HEK293 (cell line): ENCODE data around the gene G3BP1.
"Not testable (repeated sequence)": the region's sequence is repeated elsewhere in the genome, so short reads cannot be mapped to it uniquely, and the experiment has no call there.

Source experiments
- CTCF ChIP-seq: fragments of 450-650 bp; formaldehyde crosslinking; IDR thresholded peaks from 2 replicates; pipeline ENCODE4 v1.5.1; 2016; ENCODE audit warnings: missing biosample characterization, missing genetic modification characterization
- KLF8 ChIP-seq: fragments of 450-650 bp; formaldehyde crosslinking; IDR thresholded peaks from 2 replicates; pipeline ENCODE4 v1.5.1; 2016; ENCODE audit warnings: missing biosample characterization, missing genetic modification characterization
- MYNN ChIP-seq: fragments of 450-650 bp; formaldehyde crosslinking; IDR thresholded peaks from 2 replicates; pipeline ENCODE4 v1.5.1; 2016; ENCODE audit warnings: missing biosample characterization, missing genetic modification characterization, borderline replicate concordance
- ZBTB21 ChIP-seq: fragments of 450-650 bp; formaldehyde crosslinking; IDR thresholded peaks from 2 replicates; pipeline ENCODE4 v1.5.1; 2017; ENCODE audit warnings: missing biosample characterization, missing genetic modification characterization
- ZEB2 ChIP-seq: fragments of 450-650 bp; formaldehyde crosslinking; IDR thresholded peaks from 2 replicates; pipeline ENCODE4 v1.5.1; 2016; ENCODE audit warnings: missing biosample characterization, missing genetic modification characterization
- ZNF530 ChIP-seq: fragments of 450-650 bp; formaldehyde crosslinking; IDR thresholded peaks from 2 replicates; pipeline ENCODE4 v1.5.1; 2016; ENCODE audit warnings: low read depth, missing biosample characterization, missing genetic modification characterization
- ZNF571 ChIP-seq: fragments of 450-650 bp; formaldehyde crosslinking; IDR thresholded peaks from 2 replicates; pipeline ENCODE4 v1.5.0; 2017; ENCODE audit warnings: missing biosample characterization, missing genetic modification characterization
- TF ChIP-seq, protein P1 (sequence below): fragments of 450-650 bp; formaldehyde crosslinking; IDR thresholded peaks from 2 replicates; pipeline ENCODE4 v1.5.1; 2017; ENCODE audit warnings: missing biosample characterization, missing genetic modification characterization

DNA sequence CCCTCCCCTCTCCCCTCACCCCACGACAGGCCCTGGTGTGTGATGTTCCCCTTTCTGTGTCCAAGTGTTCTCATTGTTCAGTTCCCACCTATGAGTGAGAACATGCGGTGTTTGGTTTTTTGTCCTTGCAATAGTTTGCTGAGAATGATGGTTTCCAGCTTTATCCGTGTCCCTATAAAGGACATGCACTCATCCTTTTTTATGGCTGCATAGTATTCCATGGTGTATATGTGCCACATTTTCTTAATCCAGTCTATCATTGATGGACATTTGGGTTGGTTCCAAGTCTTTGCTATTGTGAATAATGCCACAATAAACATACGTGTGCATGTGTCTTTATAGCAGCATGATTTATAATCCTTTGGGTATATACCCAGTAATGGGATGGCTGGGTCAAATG, 89.1 kb downstream of the G3BP1 start:
- not testable (repeated sequence) for TF ChIP-seq ZBTB21 (tag by site-specific recombination); ZNF571; KLF8; CTCF; ZNF530 (tag by site-specific recombination); ZEB2 (tag by site-specific recombination); MYNN (tag by site-specific recombination)
- TF ChIP-seq, protein P1, sequence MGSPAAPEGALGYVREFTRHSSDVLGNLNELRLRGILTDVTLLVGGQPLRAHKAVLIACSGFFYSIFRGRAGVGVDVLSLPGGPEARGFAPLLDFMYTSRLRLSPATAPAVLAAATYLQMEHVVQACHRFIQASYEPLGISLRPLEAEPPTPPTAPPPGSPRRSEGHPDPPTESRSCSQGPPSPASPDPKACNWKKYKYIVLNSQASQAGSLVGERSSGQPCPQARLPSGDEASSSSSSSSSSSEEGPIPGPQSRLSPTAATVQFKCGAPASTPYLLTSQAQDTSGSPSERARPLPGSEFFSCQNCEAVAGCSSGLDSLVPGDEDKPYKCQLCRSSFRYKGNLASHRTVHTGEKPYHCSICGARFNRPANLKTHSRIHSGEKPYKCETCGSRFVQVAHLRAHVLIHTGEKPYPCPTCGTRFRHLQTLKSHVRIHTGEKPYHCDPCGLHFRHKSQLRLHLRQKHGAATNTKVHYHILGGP (tag by site-specific recombination), result not testable (repeated sequence)
